GM19397 (cell line): ENCODE measurements around the gene ANKFN1.

Source experiments
- ATAC-seq: cut with Tn5 transposase; IDR thresholded peaks from one replicate; pipeline ENCODE4 v1.9.1; 2021; ENCODE audit warnings: mild to moderate bottlenecking, moderate library complexity; ENCODE audit not compliant: unreplicated experiment

Gene ANKFN1

GRCh38 chr17:56425483-56425882 lies 272.2 kb downstream of the ANKFN1 start:
- no peak for ATAC-seq

- no peak for ATAC-seq
Measured at GRCh38 chr17:56426901-56427300, 273.6 kb downstream of the ANKFN1 start.

GRCh38 chr17:56431736-56432135 lies 278.5 kb downstream of the ANKFN1 start:
- no peak for ATAC-seq

DNA sequence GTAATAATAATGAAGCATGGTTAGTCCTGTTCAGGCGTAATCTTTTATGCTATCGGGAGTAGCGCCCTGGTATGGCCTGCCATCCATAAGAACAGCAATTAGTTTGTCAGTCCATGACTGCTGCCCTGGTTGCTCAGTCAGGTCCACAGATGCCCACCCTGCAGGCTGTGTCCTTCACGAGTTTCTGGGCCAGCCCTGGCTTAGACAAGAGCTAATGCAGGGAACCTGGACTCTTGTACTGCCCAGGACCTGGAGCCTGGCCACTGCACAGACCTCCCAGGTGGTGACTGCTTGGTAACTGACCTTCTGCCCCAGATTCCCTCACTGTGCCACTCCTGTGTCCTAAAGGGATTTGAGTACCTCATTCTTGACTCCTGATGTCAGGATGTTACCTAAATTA lies 279.2 kb downstream of the ANKFN1 start:
- no peak for ATAC-seq

GRCh38 chr17:56434610-56435009 lies 281.3 kb downstream of the ANKFN1 start:
- ATAC-seq = no peak

- ATAC-seq = no peak
Measured at GRCh38 chr17:56436142-56436541, 282.9 kb downstream of the ANKFN1 start.

DNA sequence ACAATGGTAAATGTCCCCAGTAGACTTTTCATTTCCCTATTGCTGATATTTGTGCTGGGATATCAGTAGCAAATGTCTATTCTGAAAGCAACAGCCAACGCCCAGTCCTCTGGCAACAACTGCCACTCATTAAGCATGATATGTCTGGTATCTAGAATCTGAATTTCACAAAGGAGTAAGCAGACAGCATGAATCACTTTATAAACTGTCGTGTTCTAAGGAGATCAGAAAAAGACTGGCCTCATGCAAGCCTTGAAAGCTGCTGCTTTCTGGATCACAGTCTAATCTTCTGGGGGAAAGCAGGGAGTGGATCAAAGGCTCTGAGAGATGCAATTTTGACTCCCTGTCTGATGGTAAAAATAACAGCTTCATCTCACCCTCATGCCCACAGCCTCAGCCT lies 287.1 kb downstream of the ANKFN1 start:
- ATAC-seq = no peak

DNA sequence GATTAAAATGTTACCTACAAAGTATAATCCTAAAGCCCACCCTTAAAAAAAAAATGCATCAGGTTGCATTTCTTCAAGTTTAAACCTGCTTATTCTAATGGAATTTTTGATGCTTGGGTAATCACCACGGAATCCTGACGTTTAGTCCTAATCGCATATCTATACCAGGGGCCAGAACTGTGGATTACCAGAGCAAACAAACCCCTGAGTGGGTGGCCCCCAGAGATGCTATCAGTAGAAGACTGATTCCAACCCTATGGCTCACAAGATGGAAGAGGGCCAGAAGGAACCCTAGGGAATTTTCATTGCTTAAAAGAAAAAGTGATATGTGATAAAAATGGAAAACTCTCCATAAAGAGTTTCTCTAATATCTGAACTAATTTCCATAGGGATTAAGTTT lies 288.0 kb downstream of the ANKFN1 start:
- no peak for ATAC-seq

DNA sequence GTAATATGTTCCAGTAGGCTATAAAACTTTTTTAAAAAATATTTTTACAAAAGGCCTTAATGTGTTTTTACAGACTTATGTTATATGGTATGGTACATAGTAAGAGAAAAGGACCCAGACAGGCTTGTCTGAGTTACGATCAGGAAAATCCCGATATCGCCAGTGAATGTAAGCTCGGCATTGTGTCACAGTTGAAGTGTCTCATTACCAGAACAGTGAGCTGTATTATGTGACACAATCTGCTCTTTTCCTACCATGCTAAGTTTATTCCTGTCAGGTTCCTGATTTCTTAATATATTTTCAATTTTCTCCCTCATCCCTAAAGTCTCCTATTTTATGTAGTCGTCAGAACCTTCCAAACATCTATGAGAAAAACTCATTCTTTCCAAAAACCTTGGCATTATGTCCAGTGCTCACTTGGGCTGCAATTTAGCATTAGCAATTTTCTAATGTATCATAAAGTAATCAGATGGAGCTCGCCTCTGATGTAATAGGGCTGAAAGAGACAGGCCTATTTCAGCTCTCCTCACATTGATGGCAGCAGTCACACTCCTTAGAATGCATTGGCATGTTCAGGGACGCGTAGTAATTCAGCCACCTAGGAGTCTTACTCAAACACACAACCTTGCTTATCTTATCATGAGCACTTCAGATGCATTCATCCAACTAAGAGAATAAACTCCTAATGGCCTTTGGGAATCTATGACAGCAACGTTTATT lies 292.6 kb downstream of the ANKFN1 start:
- no peak for ATAC-seq

- no peak for ATAC-seq
Measured at GRCh38 chr17:56447171-56447570, 293.9 kb downstream of the ANKFN1 start.

- no peak for ATAC-seq
Measured at GRCh38 chr17:56448371-56448770, 295.1 kb downstream of the ANKFN1 start.

- no peak for ATAC-seq
Measured at GRCh38 chr17:56449176-56449575, 295.9 kb downstream of the ANKFN1 start.

GRCh38 chr17:56451629-56452028 lies 298.4 kb downstream of the ANKFN1 start:
- no peak for ATAC-seq

DNA sequence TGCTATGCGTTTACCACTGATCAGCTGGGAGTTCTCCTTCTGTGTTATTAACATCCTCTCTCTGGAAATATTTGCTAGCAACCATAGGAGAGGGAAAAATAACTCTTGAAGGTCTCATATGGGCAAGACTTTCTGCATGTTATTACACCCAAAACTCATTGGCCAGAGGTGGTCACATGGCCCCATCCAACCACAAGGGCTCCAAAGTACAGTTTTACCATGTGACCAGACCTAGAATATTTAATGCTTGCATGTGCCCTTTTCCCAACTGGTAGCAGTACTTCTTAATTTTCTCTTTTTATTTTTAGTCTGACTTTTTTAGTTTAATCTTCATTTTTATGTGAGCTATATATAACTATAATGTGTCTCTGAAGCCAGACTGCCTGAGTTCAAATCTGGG lies 299.2 kb downstream of the ANKFN1 start:
- ATAC-seq = no peak

DNA sequence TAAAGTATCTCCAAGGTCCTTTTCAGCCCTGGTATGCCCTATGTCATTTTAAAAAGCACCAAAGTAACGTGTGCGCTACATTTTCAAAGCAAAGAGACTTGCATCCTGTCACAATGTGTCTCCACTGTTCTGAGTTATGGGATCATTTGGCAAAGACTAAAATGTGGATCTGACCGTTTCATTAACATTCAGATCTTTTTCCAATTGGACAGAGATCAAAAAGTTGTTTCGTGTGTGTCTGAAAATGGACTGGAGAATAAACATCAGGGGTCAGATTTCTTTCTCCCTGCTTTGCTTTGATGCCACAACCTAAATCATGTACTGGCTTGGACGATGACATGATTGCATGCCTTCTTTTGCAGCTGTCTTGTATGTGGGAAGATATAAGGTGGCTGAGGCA lies 304.2 kb downstream of the ANKFN1 start:
- no peak for ATAC-seq

- ATAC-seq = no peak
Measured at GRCh38 chr17:56465886-56466285, 312.6 kb downstream of the ANKFN1 start.

DNA sequence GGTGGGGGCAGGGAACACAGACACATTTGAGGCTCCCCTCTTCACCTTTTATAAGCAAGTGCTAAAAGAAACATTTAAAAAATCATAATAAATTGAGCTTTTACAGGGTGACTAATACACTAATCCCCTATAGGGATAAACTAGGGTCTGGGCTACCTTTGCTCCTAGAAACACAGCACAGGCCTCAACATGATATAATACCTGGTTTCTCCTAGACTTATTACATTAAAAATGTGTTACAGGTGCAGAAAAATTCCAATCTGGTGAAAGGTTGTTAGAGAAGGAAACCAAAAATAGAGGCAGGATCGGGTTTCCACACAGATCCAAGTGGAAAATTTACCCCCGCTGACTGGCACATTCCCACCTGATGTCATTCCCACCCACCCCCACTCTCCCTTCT lies 315.6 kb downstream of the ANKFN1 start:
- ATAC-seq = no peak

- no peak for ATAC-seq
Measured at GRCh38 chr17:56471696-56472095, 318.4 kb downstream of the ANKFN1 start.

DNA sequence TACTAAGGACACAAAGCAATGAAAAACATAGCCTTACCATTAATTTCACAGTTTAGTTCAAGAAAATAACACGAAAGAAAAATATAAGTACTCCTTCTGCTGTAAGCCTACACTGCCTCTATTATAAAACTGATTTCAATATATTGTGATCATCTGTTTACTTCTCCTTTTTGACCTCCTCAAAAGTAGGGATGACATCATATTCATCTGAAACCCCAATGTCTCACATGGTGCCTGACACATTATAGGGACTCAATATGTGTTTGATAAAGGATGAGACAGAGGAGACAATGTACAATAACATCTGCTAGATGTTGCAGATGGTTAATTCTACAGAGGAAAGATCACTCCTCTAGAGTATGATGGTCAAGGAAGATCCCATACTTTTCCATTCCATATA lies 321.8 kb downstream of the ANKFN1 start:
- ATAC-seq = no peak

GRCh38 chr17:56478836-56479447 lies 325.7 kb downstream of the ANKFN1 start:
- ATAC-seq = no peak

DNA sequence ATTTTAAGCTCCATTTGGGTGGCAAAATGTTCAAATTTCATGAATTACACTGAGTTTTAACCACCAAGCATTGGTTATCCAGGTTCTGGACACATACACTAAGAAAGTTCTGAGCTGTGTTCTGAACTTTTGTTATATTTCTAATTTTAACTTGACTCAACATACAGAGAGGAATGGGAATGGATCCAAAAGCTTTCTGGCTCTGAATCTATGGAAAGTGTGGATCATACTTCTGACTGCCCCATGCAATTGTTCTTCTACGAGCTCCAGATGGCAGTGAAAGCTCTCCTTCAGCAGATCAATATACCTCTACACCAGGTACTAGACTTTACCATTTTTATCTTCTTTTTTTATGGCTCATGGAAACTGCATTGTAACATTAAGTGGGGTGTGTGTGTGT lies 327.2 kb downstream of the ANKFN1 start:
- no peak for ATAC-seq

DNA sequence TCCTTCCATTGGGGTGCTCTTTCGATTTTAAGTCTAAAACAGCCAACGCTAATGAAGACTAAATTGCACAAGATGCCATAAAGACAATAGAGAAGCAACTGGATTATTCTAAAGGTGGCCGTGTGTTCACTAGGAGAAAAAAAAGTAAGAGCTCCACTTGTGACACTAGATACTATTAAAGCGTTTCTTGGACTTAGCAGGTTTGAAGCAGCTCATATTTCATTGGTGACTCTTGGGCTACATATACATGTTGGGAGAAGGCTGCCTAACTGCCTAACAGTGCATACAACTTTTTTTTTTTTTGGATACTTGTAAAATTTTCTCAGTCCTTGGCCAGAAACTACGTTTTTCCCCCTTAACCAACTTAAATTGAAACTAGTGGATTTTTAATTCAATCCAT lies 328.4 kb downstream of the ANKFN1 start:
- ATAC-seq = no peak

GRCh38 chr17:56482229-56482628 lies 329.0 kb downstream of the ANKFN1 start:
- no peak for ATAC-seq
